ENCODE data around the gene SERINC5. TPM values are rescaled to one million over a fixed set of nuclear protein-coding genes. Genes with fewer than 3 reads are reported as not detected.

Gene SERINC5
- total and polyA plus RNA-seq, 12 donors = 2.3 to 21.9 (median 14.8) TPM

- Histone ChIP-seq H3K9me3 (no peaks in the 10 kb centered on the region), H3K27ac (peak overlapping the region in 8 of 10 donors; percentile 37 to 81 (median 54)), H3K36me3 (peaks cover 0 to 74% (median 4%) of the 10 kb centered on the region in 9 donors), H3K27me3 (no peaks in the 10 kb centered on the region), H3K4me3 (peak overlapping the region in 1 of 10 donors; percentile 10), H3K4me1 (peaks cover 5 to 26% (median 17%) of the 10 kb centered on the region in 9 donors)
- intact Hi-C loops (cut with DNase I) = loop anchor here in 1 of 10 donors (10.0 kb wide), 1 partner anchor 366 kb away; no protein-coding TSS in a partner anchor
- no peak for DNase-seq
- 72 to 75% methylated on average over 10 of the region's 10 CpGs for WGBS, 2 donors
- no peak for ATAC-seq
- TF ChIP-seq, protein P1, sequence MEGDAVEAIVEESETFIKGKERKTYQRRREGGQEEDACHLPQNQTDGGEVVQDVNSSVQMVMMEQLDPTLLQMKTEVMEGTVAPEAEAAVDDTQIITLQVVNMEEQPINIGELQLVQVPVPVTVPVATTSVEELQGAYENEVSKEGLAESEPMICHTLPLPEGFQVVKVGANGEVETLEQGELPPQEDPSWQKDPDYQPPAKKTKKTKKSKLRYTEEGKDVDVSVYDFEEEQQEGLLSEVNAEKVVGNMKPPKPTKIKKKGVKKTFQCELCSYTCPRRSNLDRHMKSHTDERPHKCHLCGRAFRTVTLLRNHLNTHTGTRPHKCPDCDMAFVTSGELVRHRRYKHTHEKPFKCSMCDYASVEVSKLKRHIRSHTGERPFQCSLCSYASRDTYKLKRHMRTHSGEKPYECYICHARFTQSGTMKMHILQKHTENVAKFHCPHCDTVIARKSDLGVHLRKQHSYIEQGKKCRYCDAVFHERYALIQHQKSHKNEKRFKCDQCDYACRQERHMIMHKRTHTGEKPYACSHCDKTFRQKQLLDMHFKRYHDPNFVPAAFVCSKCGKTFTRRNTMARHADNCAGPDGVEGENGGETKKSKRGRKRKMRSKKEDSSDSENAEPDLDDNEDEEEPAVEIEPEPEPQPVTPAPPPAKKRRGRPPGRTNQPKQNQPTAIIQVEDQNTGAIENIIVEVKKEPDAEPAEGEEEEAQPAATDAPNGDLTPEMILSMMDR (IDR thresholded peaks at IDR 0.05) = no peak
Observed at GRCh38 chr5:80070338-80071056, 185.4 kb downstream of the SERINC5 start.

DNA sequence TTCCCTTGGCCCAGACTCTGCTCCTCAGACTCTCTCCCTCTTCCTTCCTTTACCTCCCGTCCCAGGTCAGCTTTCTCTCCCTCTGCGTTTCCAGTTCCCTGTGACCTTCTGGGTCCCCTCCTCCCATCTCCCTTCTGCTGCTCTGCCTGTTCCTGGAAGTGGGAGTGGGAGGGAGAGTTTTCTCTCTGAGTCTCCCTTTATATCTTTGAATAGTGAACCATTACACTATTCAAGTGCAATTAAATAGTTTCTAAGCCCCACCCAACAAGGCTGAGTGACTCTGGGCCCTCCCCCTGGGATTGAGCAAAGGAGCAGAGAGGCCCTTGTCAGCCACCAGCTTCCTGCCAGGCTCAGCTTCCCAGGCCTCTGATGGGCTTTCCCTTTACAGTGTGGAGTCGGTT is 185.9 kb downstream of the SERINC5 start:
- WGBS, 2 donors = 45 to 47% methylated on average over 3 of the region's 3 CpGs
- ATAC-seq (peak; percentile 18 to 79 (median 74)), DNase-seq (peak in 1 of 2 donors; percentile 34)
- TF ChIP-seq, protein P1 (IDR thresholded peaks at IDR 0.05) = no peak
- H3K4me3 ChIP-seq = peak overlapping the region in 1 of 10 donors; percentile 10
- H3K27ac ChIP-seq = peak overlapping the region; percentile 30 to 81 (median 53)
- H3K36me3 ChIP-seq = peaks cover 0 to 79% (median 4%) of the 10 kb centered on the region in 9 donors
- H3K4me1 ChIP-seq = peaks cover 5 to 26% (median 17%) of the 10 kb centered on the region in 9 donors
- intact Hi-C loops (cut with DNase I) = loop anchor here in 1 of 10 donors (10.0 kb wide), 1 partner anchor 365 kb away; no protein-coding TSS in a partner anchor
- H3K9me3 ChIP-seq = no peaks in the 10 kb centered on the region
- H3K27me3 ChIP-seq = no peaks in the 10 kb centered on the region

DNA sequence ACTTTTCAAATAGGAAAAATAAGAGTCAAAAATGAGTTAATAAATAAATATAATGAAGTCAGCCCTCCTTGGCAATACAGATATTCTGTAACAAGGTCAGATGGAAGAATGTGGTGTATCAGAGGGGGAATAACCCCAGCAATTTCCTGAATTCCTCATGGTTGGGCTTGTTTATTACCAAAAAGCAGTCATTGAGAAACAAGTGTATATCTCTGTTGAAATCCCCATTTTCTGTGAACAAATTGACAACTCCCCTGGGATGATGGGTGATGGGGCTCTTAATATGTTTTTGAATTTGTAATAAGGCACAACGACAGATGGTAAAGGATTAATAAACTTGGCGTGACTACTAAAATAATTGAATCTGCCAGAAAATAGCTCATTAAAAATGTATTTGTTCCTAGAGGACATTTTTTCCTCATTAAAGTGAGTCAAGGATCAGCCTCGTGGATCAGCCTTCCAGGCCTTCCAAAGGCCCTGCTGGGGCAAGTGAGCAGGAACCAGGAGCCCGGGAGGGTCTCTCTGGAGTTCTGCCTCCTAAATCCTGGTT is 186.5 kb downstream of the SERINC5 start:
- intact Hi-C loops (cut with DNase I) = no loop called here
- peak overlapping the region in 9 of 10 donors; percentile 31 to 81 (median 53) for H3K27ac ChIP-seq

DNA sequence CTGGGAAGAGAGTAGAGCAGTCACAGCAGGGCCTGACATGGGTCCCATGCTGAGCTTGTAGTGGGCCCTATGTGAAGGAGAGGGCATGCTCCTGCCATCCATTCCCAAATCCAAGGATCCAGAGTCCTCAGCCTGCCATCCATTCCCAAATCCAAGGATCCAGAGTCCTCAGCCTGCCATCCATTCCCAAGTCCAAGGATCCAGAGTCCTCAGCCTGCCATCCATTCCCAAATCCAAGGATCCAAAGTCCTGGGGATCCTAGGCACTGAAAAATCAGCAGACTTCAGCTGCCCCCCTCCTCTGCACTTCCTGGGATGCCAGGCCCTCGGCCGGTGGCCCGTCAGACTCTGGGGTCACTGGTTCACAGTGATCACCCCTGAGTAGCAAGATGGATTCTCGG is 187.1 kb downstream of the SERINC5 start:
- DNase-seq (no peak), ATAC-seq (no peak)
- Histone ChIP-seq H3K36me3 (peaks cover 0 to 78% (median 4%) of the 10 kb centered on the region in 9 donors), H3K4me3 (no peak overlapping the region), H3K27me3 (no peaks in the 10 kb centered on the region), H3K27ac (peak overlapping the region in 3 of 10 donors; percentile 37 to 81 (median 55)), H3K9me3 (no peaks in the 10 kb centered on the region), H3K4me1 (peaks cover 5 to 26% (median 17%) of the 10 kb centered on the region in 9 donors)
- intact Hi-C loops (cut with DNase I) = no loop called here
- 78 to 83% methylated on average over 4 of the region's 4 CpGs for WGBS, 2 donors
- TF ChIP-seq, protein P1 (IDR thresholded peaks at IDR 0.05) = no peak

More for the DNA sequence above, 186.5 kb downstream of the SERINC5 start:
- no peaks in the 10 kb centered on the region for H3K27me3 ChIP-seq
- ATAC-seq = no peak
- peaks cover 0 to 78% (median 4%) of the 10 kb centered on the region in 9 donors for H3K36me3 ChIP-seq
- no peak for DNase-seq
- TF ChIP-seq, protein P1 (IDR thresholded peaks at IDR 0.05) = no peak
- no peaks in the 10 kb centered on the region for H3K9me3 ChIP-seq
- H3K4me1 ChIP-seq = peaks cover 5 to 26% (median 17%) of the 10 kb centered on the region in 9 donors
- no peak overlapping the region for H3K4me3 ChIP-seq
- 41 to 54% methylated on average over 4 of the region's 4 CpGs for WGBS, 2 donors
